H9 (cell line): ENCODE data around the gene SLC52A3. TPM values are rescaled to one million over a fixed set of nuclear protein-coding genes. Genes with fewer than 3 reads are reported as not detected.

ENCODE experiments used
- DNase-seq: peaks from one replicate; pipeline ENCODE4 v3.0.0-alpha.2; 2017
- H2AFZ ChIP-seq: one replicate; pipeline ENCODE4 v1.6.1; 2013; ENCODE audit warnings: mild to moderate bottlenecking, low read length, control low read depth, moderate library complexity
- H2AK5ac ChIP-seq: 2 replicates; pipeline ENCODE4 v1.6.1; 2013; ENCODE audit warnings: low read length, control low read depth, mixed read lengths; ENCODE audit not compliant: insufficient read length
- H2BK120ac ChIP-seq: one replicate; pipeline ENCODE4 v1.6.1; 2013; ENCODE audit warnings: low read depth, mild to moderate bottlenecking, low read length, control low read depth, inconsistent platforms; ENCODE audit not compliant: poor library complexity, severe bottlenecking
- H2BK12ac ChIP-seq: 2 replicates; pipeline ENCODE4 v1.6.1; 2013; ENCODE audit warnings: low read length, control low read depth, mixed read lengths, low read depth; ENCODE audit not compliant: insufficient read length
- H2BK15ac ChIP-seq: 2 replicates; pipeline ENCODE4 v1.6.1; 2013; ENCODE audit warnings: low read depth, low read length, control low read depth
- H2BK20ac ChIP-seq: one replicate; pipeline ENCODE4 v1.6.1; 2013; ENCODE audit warnings: low read depth, mild to moderate bottlenecking, low read length, control low read depth, inconsistent platforms; ENCODE audit not compliant: poor library complexity, severe bottlenecking
- H2BK5ac ChIP-seq: 2 replicates; pipeline ENCODE4 v1.6.1; 2013; ENCODE audit warnings: low read length, control low read depth, mixed read lengths; ENCODE audit not compliant: insufficient read length
- H3K14ac ChIP-seq: 2 replicates; pipeline ENCODE4 v1.6.1; 2013; ENCODE audit warnings: low read length, control low read depth; ENCODE audit not compliant: insufficient read depth
- H3K18ac ChIP-seq: 2 replicates; pipeline ENCODE4 v1.6.1; 2013; ENCODE audit warnings: low read depth, mild to moderate bottlenecking, mixed read lengths, low read length, control low read depth; ENCODE audit not compliant: insufficient read length
- H3K23ac ChIP-seq: 2 replicates; pipeline ENCODE4 v1.6.1; 2013; ENCODE audit warnings: low read length, control low read depth, mixed read lengths, low read depth; ENCODE audit not compliant: insufficient read length
- H3K23me2 ChIP-seq: 2 replicates; pipeline ENCODE4 v1.6.1; 2013; ENCODE audit warnings: low read depth, mild to moderate bottlenecking, mixed read lengths, low read length, control low read depth; ENCODE audit not compliant: insufficient read length, poor library complexity, severe bottlenecking
- H3K27ac ChIP-seq: 2 replicates; pipeline ENCODE4 v1.5.1; 2013; ENCODE audit warnings: low read length, control low read depth, mixed read lengths, low read depth; ENCODE audit not compliant: insufficient read length
- H3K27me3 ChIP-seq: 2 replicates; pipeline ENCODE4 v1.6.1; 2013; ENCODE audit warnings: low read length, control low read depth, inconsistent platforms; ENCODE audit not compliant: insufficient read depth
- H3K4ac ChIP-seq: 2 replicates; pipeline ENCODE4 v1.6.1; 2013; ENCODE audit warnings: low read depth, mild to moderate bottlenecking, control low read depth, inconsistent platforms, low read length, moderate library complexity
- H3K4me1 ChIP-seq: 2 replicates; pipeline ENCODE4 v1.6.1; 2013; ENCODE audit warnings: low read length, control low read depth, inconsistent platforms; ENCODE audit not compliant: insufficient read depth
- H3K4me2 ChIP-seq: 2 replicates; pipeline ENCODE4 v1.6.1; 2013; ENCODE audit warnings: low read length, control low read depth, mixed read lengths; ENCODE audit not compliant: insufficient read length, insufficient read depth
- H3K56ac ChIP-seq: 2 replicates; pipeline ENCODE4 v1.6.1; 2013; ENCODE audit warnings: low read depth, mild to moderate bottlenecking, mixed read lengths, low read length, control low read depth; ENCODE audit not compliant: insufficient read length
- H3K79me1 ChIP-seq: 2 replicates; pipeline ENCODE4 v1.6.1; 2013; ENCODE audit warnings: low read depth, mild to moderate bottlenecking, moderate library complexity, low read length, control low read depth, inconsistent platforms; ENCODE audit not compliant: insufficient read depth, poor library complexity, severe bottlenecking
- H3K79me2 ChIP-seq: 2 replicates; pipeline ENCODE4 v1.6.1; 2013; ENCODE audit warnings: low read length, control low read depth, inconsistent platforms; ENCODE audit not compliant: insufficient read depth
- H3K9ac ChIP-seq: 2 replicates; pipeline ENCODE4 v1.6.1; 2013; ENCODE audit warnings: low read length, control low read depth, mixed read lengths; ENCODE audit not compliant: insufficient read length; ENCODE audit errors: extremely low read depth
- H3K9me3 ChIP-seq: one replicate; pipeline ENCODE4 v1.6.1; 2013; ENCODE audit warnings: low read depth, low read length, inconsistent platforms; ENCODE audit not compliant: control insufficient read depth
- H3T11ph ChIP-seq: one replicate; pipeline ENCODE4 v1.6.1; 2013; ENCODE audit warnings: mild to moderate bottlenecking, low read length, control low read depth, inconsistent platforms
- H4K20me1 ChIP-seq: one replicate; pipeline ENCODE4 v1.6.1; 2013; ENCODE audit not compliant: control insufficient read depth, insufficient read length, insufficient read depth
- H4K5ac ChIP-seq: 2 replicates; pipeline ENCODE4 v1.6.1; 2013; ENCODE audit warnings: low read depth, mild to moderate bottlenecking, mixed read lengths, low read length, control low read depth; ENCODE audit not compliant: insufficient read length
- H4K8ac ChIP-seq: replicated peaks from 2 replicates; pipeline ENCODE4 v1.6.1; 2013; ENCODE audit warnings: low read length, control low read depth, mixed read lengths, low read depth; ENCODE audit not compliant: insufficient read length
- H4K91ac ChIP-seq: 2 replicates; pipeline ENCODE4 v1.6.1; 2013; ENCODE audit warnings: low read depth, mild to moderate bottlenecking, moderate library complexity, mixed read lengths, low read length, control low read depth; ENCODE audit not compliant: insufficient read length
- H3K27ac Mint-ChIP-seq, 3 experiments: 2 replicates in 2 of 3; 3 replicates in 1 of 3; pipeline ENCODE4 v1.8.0; 2020 to 2021; ENCODE audit warnings: mixed read lengths in 3 of 3, mild to moderate bottlenecking in 1 of 3, moderate library complexity in 1 of 3
- H3K27me3 Mint-ChIP-seq: 2 replicates; pipeline ENCODE4 v1.8.0; 2021; ENCODE audit warnings: low read depth, mild to moderate bottlenecking, moderate library complexity, mixed read lengths
- H3K36me3 Mint-ChIP-seq, 3 experiments: 2 replicates in 2 of 3; 3 replicates in 1 of 3; pipeline ENCODE4 v1.8.0; 2020 to 2021; ENCODE audit warnings: low read depth in 3 of 3, mixed read lengths in 3 of 3; ENCODE audit not compliant: insufficient read depth in 1 of 3
- H3K4me1 Mint-ChIP-seq, 2 experiments: 2 replicates each; pipeline ENCODE4 v1.8.0; 2020; ENCODE audit warnings: mixed read lengths in 2 of 2
- H3K4me3 Mint-ChIP-seq, 2 experiments: 2 replicates in 1 of 2; 3 replicates in 1 of 2; pipeline ENCODE4 v1.8.0; 2020 to 2021; ENCODE audit warnings: mild to moderate bottlenecking in 2 of 2, mixed read lengths in 2 of 2, moderate library complexity in 1 of 2
- H3K9me3 Mint-ChIP-seq, 2 experiments: 2 replicates in 1 of 2; 3 replicates in 1 of 2; pipeline ENCODE4 v1.8.0; 2020; ENCODE audit warnings: mild to moderate bottlenecking in 2 of 2, mixed read lengths in 2 of 2, moderate library complexity in 1 of 2
- WGBS: extraction: QIAGEN DNeasy Blood & Tissue Kit; methylation state at CpG from one replicate; pipeline ENCODE4 v1.1.7; 2013; ENCODE audit warnings: missing lambda C conversion rate, low lambda C conversion rate, mixed read lengths; ENCODE audit not compliant: insufficient read length; ENCODE audit errors: extremely low coverage; 5-methylcytosine and 5-hydroxymethylcytosine counted together
- total RNA-seq: library from RNA; stranded (reverse); gene quantifications from 2 replicates; pipeline ENCODE4 v1.2.1, GENCODE V29; 2021
- TF ChIP-seq, protein P1 (sequence below): fragments of 200-600 bp; sonication (generic); conservative IDR thresholded peaks from 3 replicates; pipeline ENCODE4 v1.8.0; 2021; ENCODE audit warnings: antibody characterized with exemption, mild to moderate bottlenecking

The SLC52A3 gene
- total RNA-seq, 1 experiment from 2014 or later: 3.3 TPM

DNA sequence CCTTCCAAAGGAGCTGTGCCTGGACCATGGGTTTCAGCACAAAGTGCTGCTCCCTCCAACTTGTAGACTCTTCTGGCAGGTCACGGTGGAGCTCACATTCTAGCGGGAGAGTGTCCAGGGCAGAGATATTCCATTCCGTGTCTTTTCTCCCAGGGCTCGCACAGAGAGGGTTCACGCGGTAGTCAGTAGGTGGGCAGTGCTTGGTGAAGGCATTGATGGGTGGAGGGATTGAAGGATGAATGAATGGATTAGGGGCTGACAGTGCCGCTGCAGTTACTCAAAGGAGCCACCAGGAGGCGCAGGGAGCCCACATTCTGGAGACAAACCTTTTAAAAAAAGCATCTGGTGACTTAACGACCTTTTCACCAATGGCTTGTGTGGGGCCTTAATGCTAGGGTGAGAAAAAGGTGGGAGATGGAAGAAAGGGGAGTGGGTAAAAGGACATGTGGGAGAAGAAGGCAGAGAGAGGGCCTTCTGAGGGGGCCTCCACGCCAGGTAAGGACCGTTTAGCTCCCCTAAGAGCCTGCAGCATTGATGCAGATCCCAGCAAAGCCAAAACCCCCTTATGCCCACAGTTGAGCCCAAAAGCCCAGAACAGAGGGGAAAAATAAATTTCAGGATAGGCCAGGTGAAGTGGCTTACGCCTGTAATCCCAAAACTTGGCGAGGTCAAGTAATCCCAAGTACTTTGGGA, 47.8 kb upstream of the SLC52A3 start:
- Histone ChIP-seq H2BK12ac (no peak overlapping the region), H3K23ac (no peak overlapping the region), H3K4me2 (no peak overlapping the region), H3T11ph (no peak overlapping the region), H4K91ac (no peak overlapping the region), H2AK5ac (no peak overlapping the region), H2BK120ac (no peak overlapping the region), H3K56ac (no peak overlapping the region), H3K27ac (no peak overlapping the region), H3K79me2 (no peaks in the 10 kb centered on the region), H3K79me1 (no peaks in the 10 kb centered on the region), H4K5ac (no peak overlapping the region), H3K14ac (no peak overlapping the region), H3K9me3 (no peaks in the 10 kb centered on the region), H3K23me2 (no peaks in the 10 kb centered on the region), H3K9ac (no peak overlapping the region), H2AFZ (no peak overlapping the region), H3K4ac (no peak overlapping the region), H2BK15ac (no peak overlapping the region), H3K4me1 (no peaks in the 10 kb centered on the region), H4K8ac (no peak overlapping the region), H3K27me3 (no peaks in the 10 kb centered on the region), H3K18ac (no peak overlapping the region), H2BK5ac (no peak overlapping the region), H4K20me1 (no peaks in the 10 kb centered on the region), H2BK20ac (no peak overlapping the region)
- Mint-ChIP-seq H3K4me1 (peaks cover 9 to 18% of the 10 kb centered on the region in 2 experiments), H3K9me3 (peaks cover 5 to 12% of the 10 kb centered on the region in 2 experiments; a peak in 4 of 5 replicates), H3K4me3 (no peak overlapping the region), H3K36me3 (peaks cover 0 to 4% (median 0%) of the 10 kb centered on the region in 3 experiments; a peak in 2 of 7 replicates), H3K27me3 (peaks cover 3% of the 10 kb centered on the region), H3K27ac (no peak overlapping the region; a peak in 1 of 7 replicates)
- TF ChIP-seq, protein P1, sequence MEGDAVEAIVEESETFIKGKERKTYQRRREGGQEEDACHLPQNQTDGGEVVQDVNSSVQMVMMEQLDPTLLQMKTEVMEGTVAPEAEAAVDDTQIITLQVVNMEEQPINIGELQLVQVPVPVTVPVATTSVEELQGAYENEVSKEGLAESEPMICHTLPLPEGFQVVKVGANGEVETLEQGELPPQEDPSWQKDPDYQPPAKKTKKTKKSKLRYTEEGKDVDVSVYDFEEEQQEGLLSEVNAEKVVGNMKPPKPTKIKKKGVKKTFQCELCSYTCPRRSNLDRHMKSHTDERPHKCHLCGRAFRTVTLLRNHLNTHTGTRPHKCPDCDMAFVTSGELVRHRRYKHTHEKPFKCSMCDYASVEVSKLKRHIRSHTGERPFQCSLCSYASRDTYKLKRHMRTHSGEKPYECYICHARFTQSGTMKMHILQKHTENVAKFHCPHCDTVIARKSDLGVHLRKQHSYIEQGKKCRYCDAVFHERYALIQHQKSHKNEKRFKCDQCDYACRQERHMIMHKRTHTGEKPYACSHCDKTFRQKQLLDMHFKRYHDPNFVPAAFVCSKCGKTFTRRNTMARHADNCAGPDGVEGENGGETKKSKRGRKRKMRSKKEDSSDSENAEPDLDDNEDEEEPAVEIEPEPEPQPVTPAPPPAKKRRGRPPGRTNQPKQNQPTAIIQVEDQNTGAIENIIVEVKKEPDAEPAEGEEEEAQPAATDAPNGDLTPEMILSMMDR: peak; percentile 98
- WGBS: no CpG with 5 or more reads among the region's 13 CpGs
- DNase-seq: peak; percentile 75
